NCI-H1092 treated with DMSO at 0.1 percent for 48 hours (cell line): ENCODE data around the gene CPD.
"Not testable (repeated sequence)": the region's sequence is repeated elsewhere in the genome, so short reads cannot be mapped to it uniquely, and the experiment has no call there.

Source experiments
- DNase-seq: peaks from one replicate; lab custom pipeline; 2025; lab: John Stamatoyannopoulos, UW

Gene CPD

GRCh38 chr17:30429155-30429554, 50.4 kb downstream of the CPD start:
- no peak for DNase-seq

GRCh38 chr17:30433514-30433913, 54.8 kb downstream of the CPD start:
- DNase-seq: peak; percentile 79

DNA sequence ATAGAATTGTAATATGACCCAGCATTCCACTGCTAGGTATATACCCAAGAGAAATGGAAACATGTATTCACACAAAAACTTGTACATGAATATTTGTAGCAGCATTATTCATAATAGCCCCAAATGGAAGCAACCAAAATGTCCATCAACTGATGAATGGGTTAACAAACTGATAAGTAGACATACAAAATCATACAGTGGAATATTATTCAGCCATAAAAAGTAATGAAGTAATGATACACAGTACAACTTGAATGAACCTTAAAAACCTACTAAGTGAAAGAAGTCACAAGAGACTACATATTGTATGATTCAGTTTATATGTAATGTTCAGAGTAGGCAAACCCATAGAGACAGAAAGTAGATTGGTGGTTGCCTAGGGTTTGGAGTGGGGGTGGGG, 58.0 kb downstream of the CPD start:
- DNase-seq: no peak

GRCh38 chr17:30443721-30444120, 65.0 kb downstream of the CPD start:
- DNase-seq: no peak

DNA sequence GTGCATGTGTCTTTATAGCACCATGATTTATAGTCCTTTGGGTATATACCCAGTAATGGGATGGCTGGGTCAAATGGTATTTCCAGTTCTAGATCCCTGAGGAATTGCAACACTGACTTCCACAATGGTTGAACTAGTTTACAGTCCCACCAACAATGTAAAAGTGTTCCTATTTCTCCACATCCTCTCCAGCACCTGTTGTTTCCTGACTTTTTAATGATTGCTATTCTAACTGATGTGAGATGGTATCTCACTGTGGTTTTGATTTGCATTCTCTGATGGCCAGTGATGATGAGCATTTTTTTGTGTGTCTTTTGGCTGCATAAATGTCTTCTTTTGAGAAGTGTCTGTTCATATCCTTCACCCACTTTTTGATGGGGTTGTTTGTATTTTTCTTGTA, 67.9 kb downstream of the CPD start:
- DNase-seq: not testable (repeated sequence)

DNA sequence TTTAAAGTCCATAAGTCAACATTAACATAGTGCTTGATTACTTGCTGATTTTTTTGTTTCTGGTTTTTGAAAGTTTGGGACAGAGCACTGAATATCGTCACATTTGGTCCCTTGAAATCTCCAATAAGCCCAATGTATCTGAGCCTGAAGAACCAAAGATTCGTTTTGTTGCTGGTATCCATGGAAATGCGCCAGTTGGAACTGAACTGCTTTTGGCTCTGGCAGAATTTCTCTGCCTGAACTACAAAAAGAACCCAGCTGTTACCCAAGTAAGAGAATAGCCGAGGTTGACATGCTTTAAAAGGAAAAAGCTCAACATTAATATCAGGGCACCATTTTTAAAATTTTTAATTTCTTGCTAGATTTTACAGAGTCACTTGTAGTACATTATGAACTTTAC, 70.8 kb downstream of the CPD start:
- no peak for DNase-seq

GRCh38 chr17:30450125-30451027, 71.6 kb downstream of the CPD start:
- no peak for DNase-seq

- DNase-seq: no peak
These were observed 75.9 kb downstream of the CPD start for GRCh38 chr17:30454635-30455034.

DNA sequence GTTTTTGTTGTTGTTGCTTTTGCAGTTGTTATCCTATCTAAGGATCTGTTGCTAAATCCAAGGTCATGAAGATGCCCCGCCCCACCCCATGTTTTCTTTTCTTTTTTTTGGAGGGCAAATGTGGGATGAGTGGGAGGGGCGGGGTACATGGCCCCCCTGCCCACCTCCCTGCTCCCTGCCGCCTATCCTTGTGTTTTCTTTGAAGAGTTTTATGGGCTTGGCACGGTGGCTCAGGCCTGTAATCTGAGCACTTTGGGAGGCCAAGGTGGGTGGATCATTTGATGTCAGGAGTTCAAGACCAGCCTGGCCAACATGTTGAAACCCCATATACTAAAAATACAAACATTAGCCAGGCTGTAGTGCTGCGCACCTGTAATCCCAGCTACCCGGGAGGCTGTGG, 79.6 kb downstream of the CPD start:
- no peak for DNase-seq

GRCh38 chr17:30458797-30459413, 80.2 kb downstream of the CPD start:
- DNase-seq: not testable (repeated sequence)

- DNase-seq: no peak
These were observed 89.7 kb downstream of the CPD start for GRCh38 chr17:30468465-30468864.

GRCh38 chr17:30472238-30472890, 93.6 kb downstream of the CPD start:
- DNase-seq: no peak

DNA sequence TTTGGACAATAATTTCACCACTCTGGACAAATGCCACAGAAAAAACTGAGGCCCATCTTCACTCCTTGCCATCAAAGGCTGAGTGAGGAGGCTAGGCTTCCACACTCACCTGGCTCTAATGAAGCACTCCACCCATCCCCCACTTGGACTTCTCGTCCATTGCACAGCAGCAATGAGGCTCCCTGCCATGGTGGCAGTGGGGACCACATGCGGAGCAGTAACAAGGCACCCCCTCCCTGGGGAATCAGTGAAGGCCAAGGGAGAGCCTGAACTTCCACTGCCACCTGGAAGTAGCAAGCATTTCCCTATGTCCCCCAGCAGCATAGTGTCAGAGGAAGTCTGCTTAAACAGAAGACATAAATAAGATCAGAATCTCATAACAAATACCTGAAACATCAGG, 96.5 kb downstream of the CPD start:
- DNase-seq: no peak

DNA sequence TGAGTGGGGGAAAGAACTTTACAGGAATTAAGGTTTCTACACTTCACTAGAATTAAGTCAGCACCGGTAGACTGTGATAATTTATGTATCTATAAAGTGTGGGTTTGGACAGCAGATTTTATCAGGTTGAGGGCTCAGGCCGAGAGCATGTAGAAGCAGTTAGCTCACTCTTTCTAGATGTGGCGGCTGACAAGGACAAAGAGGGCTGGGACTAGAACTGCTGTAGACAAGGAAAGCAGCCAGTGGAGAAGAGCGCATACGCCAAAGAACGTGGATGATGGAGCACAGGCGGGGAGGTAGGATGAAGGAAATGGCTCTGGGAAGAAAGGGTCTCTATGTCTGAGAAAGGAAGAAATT, 98.0 kb downstream of the CPD start:
- DNase-seq: no peak

GRCh38 chr17:30477083-30477773, 98.5 kb downstream of the CPD start, which contains the start of gene GOSR1:
GOSR1 (plus strand) TSS chr17:30477408; CDS start chr17:30477434, 26 bp downstream.
- peak; percentile 96 for DNase-seq

GRCh38 chr17:30477774-30478115, 99.0 kb downstream of the CPD start:
- no peak for DNase-seq

GRCh38 chr17:30482555-30482954, 103.8 kb downstream of the CPD start:
- DNase-seq: no peak

GRCh38 chr17:30483159-30483558, 104.4 kb downstream of the CPD start:
- no peak for DNase-seq

GRCh38 chr17:30493780-30494179, 115.1 kb downstream of the CPD start:
- no peak for DNase-seq

GRCh38 chr17:30495586-30495985, 116.9 kb downstream of the CPD start:
- no peak for DNase-seq

- DNase-seq: no peak
These were observed 124.8 kb downstream of the CPD start for GRCh38 chr17:30503558-30503957.

- DNase-seq: no peak
These were observed 127.2 kb downstream of the CPD start for GRCh38 chr17:30505868-30506417.
